AG10803 (cell line): Measurements from ENCODE around the gene MPPED1.

Source experiments
- DNase-seq: peaks from one replicate; pipeline ENCODE4 v3.0.0; 2010; ENCODE audit warnings: low read depth
- H3K4me3 ChIP-seq: 2 replicates; pipeline ENCODE4 v1.5.1; 2011; ENCODE audit warnings: mild to moderate bottlenecking, low read length, control low read depth
- TF ChIP-seq, protein P1 (sequence below): conservative IDR thresholded peaks from 2 replicates; pipeline ENCODE4 v1.5.1; 2011; ENCODE audit warnings: mild to moderate bottlenecking, low read length, control low read depth, inconsistent platforms

Gene MPPED1

DNA sequence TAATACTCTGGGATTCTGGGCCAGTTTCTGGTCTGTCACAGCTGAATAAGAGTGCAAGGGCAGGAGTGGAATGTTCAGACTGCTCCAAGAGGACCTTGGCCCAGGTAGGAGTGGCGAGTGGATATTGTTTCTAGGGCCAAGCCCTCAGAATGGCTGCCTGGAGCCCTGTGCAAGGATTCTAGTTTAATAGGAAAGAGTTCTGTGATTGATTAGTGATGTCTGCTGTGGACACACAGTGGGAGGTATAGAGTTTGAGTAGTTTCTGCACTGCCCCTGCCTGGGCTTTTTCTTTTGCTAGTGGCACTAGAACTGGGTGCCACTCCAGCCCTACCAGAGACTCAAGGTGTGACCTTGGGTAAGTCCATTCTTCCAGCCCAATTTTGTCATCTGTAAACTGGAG, 9.7 kb upstream of the MPPED1 start:
- no peak for DNase-seq
- no peak overlapping the region for H3K4me3 ChIP-seq
- TF ChIP-seq, protein P1, sequence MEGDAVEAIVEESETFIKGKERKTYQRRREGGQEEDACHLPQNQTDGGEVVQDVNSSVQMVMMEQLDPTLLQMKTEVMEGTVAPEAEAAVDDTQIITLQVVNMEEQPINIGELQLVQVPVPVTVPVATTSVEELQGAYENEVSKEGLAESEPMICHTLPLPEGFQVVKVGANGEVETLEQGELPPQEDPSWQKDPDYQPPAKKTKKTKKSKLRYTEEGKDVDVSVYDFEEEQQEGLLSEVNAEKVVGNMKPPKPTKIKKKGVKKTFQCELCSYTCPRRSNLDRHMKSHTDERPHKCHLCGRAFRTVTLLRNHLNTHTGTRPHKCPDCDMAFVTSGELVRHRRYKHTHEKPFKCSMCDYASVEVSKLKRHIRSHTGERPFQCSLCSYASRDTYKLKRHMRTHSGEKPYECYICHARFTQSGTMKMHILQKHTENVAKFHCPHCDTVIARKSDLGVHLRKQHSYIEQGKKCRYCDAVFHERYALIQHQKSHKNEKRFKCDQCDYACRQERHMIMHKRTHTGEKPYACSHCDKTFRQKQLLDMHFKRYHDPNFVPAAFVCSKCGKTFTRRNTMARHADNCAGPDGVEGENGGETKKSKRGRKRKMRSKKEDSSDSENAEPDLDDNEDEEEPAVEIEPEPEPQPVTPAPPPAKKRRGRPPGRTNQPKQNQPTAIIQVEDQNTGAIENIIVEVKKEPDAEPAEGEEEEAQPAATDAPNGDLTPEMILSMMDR: no peak

DNA sequence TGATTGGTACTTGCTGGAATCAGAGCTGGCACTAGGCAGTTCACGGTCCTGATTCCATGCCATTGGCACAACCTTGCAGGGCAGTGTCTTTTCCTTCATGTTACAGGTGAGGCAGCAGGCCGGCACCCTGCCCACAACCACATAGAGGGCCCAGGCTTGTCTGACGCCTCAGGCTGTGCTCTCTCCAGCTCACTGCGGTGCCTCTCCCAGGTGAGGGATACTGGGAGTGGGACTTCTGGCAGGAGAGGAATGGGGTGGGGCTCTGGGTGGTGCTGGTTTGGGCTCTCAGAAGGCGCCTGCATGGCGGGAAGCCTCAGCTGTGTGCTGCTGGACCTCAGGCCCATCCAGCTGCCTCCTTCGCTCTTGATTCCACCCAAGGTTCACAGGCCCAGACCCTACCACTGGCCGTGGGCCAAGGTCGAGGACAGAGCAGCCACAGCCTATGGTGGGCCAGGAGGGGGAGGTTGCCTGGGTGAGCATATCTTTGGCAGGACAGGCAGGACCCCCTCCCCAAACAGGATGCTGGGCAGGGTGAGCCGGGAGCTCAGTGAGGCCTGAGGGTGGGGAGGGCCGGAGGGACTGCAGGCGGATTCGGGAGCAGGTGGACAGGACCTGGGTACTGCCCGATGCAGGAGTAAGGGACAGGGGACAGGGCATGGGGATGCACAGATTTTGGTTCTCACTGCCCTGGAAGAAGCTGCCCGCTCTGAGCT, 7.0 kb upstream of the MPPED1 start:
- no peak for DNase-seq
- no peak overlapping the region for H3K4me3 ChIP-seq
- TF ChIP-seq, protein P1: no peak

DNA sequence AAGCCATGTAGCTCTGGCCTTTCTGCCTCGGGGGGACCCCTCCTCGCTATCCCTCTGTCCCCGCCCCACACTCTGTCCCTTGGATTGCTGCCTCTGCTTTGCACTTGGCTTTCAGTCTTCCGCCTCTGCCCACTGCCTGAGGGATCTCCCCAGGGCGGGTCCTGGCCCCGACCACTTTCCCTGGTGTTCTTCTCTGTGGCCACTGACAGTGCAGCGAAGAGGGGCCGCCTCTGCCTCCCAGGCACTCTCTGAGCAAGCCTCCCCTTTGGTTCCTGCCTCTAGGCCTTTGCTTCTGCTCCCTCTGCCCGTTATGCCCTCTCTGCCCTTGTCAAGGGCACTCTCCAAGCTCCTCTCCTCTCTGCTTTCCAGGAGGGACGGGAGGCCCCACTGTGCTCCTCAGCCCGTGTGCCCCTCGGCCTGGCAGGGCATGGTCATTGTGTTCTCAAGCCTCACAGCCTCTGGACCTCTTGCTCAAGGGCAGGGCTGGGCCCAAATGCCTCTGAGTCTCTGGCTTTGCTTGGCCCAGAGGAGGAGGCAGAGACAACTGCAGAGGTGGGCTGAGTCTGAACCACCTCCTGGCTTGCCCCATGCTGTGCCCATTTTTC, 5.5 kb upstream of the MPPED1 start:
- no peak overlapping the region for H3K4me3 ChIP-seq
- no peak for DNase-seq
- TF ChIP-seq, protein P1: no peak

DNA sequence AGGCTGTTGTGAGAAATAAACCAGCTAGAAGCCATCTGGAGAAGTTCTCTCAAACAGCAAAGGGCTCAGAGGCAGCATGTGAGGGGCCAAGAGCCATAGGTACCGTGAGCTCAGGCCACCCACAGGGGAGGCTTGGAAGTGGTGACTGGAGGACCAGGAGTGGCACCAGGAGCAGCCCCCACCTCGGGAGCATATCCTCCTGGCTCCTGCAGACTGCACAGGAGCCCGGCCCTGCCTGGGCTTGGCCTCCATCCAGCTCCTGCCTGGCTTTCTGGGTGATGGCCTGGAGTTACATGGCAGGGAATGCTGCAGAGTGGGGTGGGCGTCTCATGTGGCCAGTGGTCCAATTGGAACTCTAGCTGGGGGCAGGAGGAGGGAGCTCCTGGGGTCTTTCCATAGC, 4.2 kb upstream of the MPPED1 start:
- no peak overlapping the region for H3K4me3 ChIP-seq
- no peak for DNase-seq
- TF ChIP-seq, protein P1: no peak

DNA sequence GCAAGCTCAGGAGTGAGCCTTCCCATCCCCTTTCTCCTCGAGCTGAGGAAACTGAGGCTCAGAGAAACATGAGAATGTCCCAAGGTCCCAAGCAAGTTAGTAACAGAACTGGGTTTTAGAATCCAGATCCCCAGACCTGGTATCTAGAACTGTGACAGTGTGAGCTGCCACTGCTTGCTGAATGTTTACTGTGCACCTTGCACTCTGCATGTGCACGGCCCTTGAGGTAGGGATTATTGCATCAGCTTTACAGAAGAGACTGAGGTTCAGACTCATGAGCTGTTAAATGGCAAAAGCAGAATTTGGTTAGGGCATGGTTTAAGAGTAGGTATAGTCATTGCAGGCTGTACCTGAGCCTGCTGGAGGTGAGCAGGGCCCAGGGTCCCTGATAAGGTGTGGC, 3.8 kb upstream of the MPPED1 start:
- TF ChIP-seq, protein P1: no peak
- no peak for DNase-seq
- H3K4me3 ChIP-seq: no peak overlapping the region

DNA sequence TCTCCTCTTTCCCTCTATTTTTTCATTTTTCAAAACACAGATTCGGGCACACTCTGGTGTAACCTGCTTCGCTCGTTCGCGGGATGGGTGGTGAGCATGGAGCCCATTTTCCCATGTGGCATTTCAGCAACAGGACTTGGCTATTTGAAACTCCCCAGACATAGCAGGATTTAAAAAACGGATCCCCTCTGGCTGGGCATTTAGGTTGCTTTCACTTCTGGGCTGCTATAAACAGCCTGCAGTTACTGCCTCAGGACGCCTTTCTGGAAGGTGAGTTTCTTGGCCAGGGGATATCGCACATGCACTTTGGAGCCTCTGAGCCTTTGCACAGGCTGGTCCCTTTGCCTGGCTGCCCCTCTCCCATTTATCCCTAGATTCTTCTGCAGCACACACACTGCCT, 2.8 kb upstream of the MPPED1 start:
- TF ChIP-seq, protein P1: no peak
- H3K4me3 ChIP-seq: no peak overlapping the region
- no peak for DNase-seq

DNA sequence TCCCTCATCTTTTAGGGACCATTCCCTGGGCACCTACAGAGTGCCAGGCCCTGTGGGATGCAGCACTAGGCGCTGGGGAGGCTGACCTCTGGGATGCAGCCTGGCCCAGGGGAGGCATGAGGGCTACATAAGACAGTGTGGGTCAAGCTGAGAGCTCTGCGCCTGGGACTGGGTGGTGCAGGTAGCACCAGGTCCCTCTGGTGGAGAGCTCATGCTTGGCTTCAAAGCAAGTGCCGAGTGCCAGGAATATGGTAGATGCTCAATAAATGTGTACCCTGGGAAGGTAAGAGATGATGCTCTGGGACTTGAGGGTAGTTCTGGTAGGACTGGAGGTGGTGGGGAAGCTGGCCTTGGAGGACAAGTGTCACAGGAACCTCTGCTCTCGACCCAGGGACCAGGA, 2.0 kb upstream of the MPPED1 start:
- H3K4me3 ChIP-seq: no peak overlapping the region
- DNase-seq: no peak
- TF ChIP-seq, protein P1: no peak
